Panc1 (cell line): ENCODE data around the gene SCAF8.

Source experiments
- SIN3A ChIP-seq: IDR thresholded peaks from 2 replicates; pipeline ENCODE4 v1.6.1; 2012; ENCODE audit warnings: low read depth, mild to moderate bottlenecking, low read length, moderate library complexity, borderline replicate concordance; ENCODE audit not compliant: insufficient read depth
- TF ChIP-seq, protein P1 (sequence below): fragments of 450-650 bp; IDR thresholded peaks from 2 replicates; pipeline ENCODE4 v1.5.1; 2017; ENCODE audit warnings: mild to moderate bottlenecking

DNA sequence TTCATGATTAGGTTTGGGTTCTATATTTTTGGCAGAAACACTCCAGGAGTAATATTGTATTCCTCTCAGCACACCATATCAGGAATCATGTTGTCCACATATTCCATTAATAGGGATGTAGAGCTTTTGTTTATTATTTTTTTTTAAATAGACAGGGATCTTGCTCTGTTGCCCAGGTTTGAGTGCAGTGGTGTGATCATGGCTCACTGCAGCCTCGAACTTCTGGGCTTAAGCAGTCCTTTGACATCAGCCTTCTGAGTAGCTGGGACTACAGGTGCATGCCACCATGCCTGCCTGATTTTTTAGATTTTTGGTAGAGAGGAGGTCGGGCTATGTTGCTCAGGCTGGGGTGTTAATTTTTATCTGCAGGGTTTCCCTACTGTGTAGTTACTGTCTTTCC, 12.0 kb downstream of the SCAF8 start:
- no peak for TF ChIP-seq SIN3A
- TF ChIP-seq, protein P1, sequence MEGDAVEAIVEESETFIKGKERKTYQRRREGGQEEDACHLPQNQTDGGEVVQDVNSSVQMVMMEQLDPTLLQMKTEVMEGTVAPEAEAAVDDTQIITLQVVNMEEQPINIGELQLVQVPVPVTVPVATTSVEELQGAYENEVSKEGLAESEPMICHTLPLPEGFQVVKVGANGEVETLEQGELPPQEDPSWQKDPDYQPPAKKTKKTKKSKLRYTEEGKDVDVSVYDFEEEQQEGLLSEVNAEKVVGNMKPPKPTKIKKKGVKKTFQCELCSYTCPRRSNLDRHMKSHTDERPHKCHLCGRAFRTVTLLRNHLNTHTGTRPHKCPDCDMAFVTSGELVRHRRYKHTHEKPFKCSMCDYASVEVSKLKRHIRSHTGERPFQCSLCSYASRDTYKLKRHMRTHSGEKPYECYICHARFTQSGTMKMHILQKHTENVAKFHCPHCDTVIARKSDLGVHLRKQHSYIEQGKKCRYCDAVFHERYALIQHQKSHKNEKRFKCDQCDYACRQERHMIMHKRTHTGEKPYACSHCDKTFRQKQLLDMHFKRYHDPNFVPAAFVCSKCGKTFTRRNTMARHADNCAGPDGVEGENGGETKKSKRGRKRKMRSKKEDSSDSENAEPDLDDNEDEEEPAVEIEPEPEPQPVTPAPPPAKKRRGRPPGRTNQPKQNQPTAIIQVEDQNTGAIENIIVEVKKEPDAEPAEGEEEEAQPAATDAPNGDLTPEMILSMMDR, result no peak
